ENCODE measurements around the gene LRRIQ1. TPM values are rescaled to one million over a fixed set of nuclear protein-coding genes. Genes with fewer than 3 reads are reported as not detected.

LRRIQ1 gene
- total RNA-seq, 1 donor from 2014 or later = 0.22 TPM

- intact Hi-C loops (cut with micrococcal nuclease) = no loop called here
- no peaks in the 10 kb centered on the region for H3K27me3 ChIP-seq (ENCODE audit: low read depth)
Observed at GRCh38 chr12:85006206-85006605, 29.9 kb upstream of the LRRIQ1 start.

GRCh38 chr12:85007836-85008235, 28.3 kb upstream of the LRRIQ1 start:
- no peaks in the 10 kb centered on the region for H3K27me3 ChIP-seq (ENCODE audit: low read depth)
- DNase-seq = no peak
- intact Hi-C loops (cut with micrococcal nuclease) = no loop called here
- no peak for TF ChIP-seq CTCF (IDR thresholded peaks at IDR 0.05; ENCODE audit: borderline replicate concordance)
- H3K4me3 ChIP-seq = no peak overlapping the region
- no peaks in the 10 kb centered on the region for H3K36me3 ChIP-seq
- no peak overlapping the region for H3K27ac ChIP-seq (replicated peaks)
- H3K4me1 ChIP-seq = no peaks in the 10 kb centered on the region
- H3K9me3 ChIP-seq (replicated peaks) = no peaks in the 10 kb centered on the region

More at GRCh38 chr12:85006206-85006605, 29.9 kb upstream of the LRRIQ1 start:
- H3K9me3 ChIP-seq (replicated peaks) = no peaks in the 10 kb centered on the region
- no peaks in the 10 kb centered on the region for H3K4me1 ChIP-seq
- no peak overlapping the region for H3K4me3 ChIP-seq
- H3K36me3 ChIP-seq = no peaks in the 10 kb centered on the region
- TF ChIP-seq CTCF (IDR thresholded peaks at IDR 0.05; ENCODE audit: borderline replicate concordance) = no peak
- no peak for DNase-seq
- no peak overlapping the region for H3K27ac ChIP-seq (replicated peaks)

GRCh38 chr12:85016413-85016812, 19.7 kb upstream of the LRRIQ1 start:
- intact Hi-C loops (cut with micrococcal nuclease) = no loop called here
- no peak overlapping the region for H3K27ac ChIP-seq (replicated peaks)
- no peaks in the 10 kb centered on the region for H3K4me1 ChIP-seq
- no peaks in the 10 kb centered on the region for H3K36me3 ChIP-seq
- H3K9me3 ChIP-seq (replicated peaks) = no peaks in the 10 kb centered on the region
- TF ChIP-seq CTCF (IDR thresholded peaks at IDR 0.05; ENCODE audit: borderline replicate concordance) = no peak
- no peak for DNase-seq
- no peak overlapping the region for H3K4me3 ChIP-seq
- H3K27me3 ChIP-seq (ENCODE audit: low read depth) = no peaks in the 10 kb centered on the region

- no peak for TF ChIP-seq CTCF (IDR thresholded peaks at IDR 0.05; ENCODE audit: borderline replicate concordance)
- intact Hi-C loops (cut with micrococcal nuclease) = no loop called here
- Histone ChIP-seq H3K4me3 (no peak overlapping the region), H3K27ac (replicated peaks) (no peak overlapping the region), H3K4me1 (no peaks in the 10 kb centered on the region), H3K36me3 (no peaks in the 10 kb centered on the region), H3K27me3 (ENCODE audit: low read depth) (no peaks in the 10 kb centered on the region), H3K9me3 (replicated peaks) (no peaks in the 10 kb centered on the region)
- no peak for DNase-seq
Observed at GRCh38 chr12:85017133-85017532, 19.0 kb upstream of the LRRIQ1 start.

- no peak for DNase-seq
- no peak overlapping the region for H3K27ac ChIP-seq (replicated peaks)
- no peaks in the 10 kb centered on the region for H3K36me3 ChIP-seq
- intact Hi-C loops (cut with micrococcal nuclease) = no loop called here
- no peaks in the 10 kb centered on the region for H3K4me1 ChIP-seq
- H3K9me3 ChIP-seq (replicated peaks) = no peaks in the 10 kb centered on the region
- no peaks in the 10 kb centered on the region for H3K27me3 ChIP-seq (ENCODE audit: low read depth)
- H3K4me3 ChIP-seq = no peak overlapping the region
- no peak for TF ChIP-seq CTCF (IDR thresholded peaks at IDR 0.05; ENCODE audit: borderline replicate concordance)
Observed at GRCh38 chr12:85017618-85018017, 18.5 kb upstream of the LRRIQ1 start.

GRCh38 chr12:85018098-85018497, 18.1 kb upstream of the LRRIQ1 start:
- H3K27me3 ChIP-seq (ENCODE audit: low read depth) = no peaks in the 10 kb centered on the region
- DNase-seq = no peak
- H3K36me3 ChIP-seq = no peaks in the 10 kb centered on the region
- H3K27ac ChIP-seq (replicated peaks) = no peak overlapping the region
- H3K9me3 ChIP-seq (replicated peaks) = no peaks in the 10 kb centered on the region
- no peak for TF ChIP-seq CTCF (IDR thresholded peaks at IDR 0.05; ENCODE audit: borderline replicate concordance)
- H3K4me3 ChIP-seq = no peak overlapping the region
- intact Hi-C loops (cut with micrococcal nuclease) = no loop called here
- no peaks in the 10 kb centered on the region for H3K4me1 ChIP-seq
